H9 (cell line): ENCODE data around the gene PLCL1. TPM values are rescaled to one million over a fixed set of nuclear protein-coding genes. Genes with fewer than 3 reads are reported as not detected.

Source experiments
- DNase-seq: peaks from one replicate; pipeline ENCODE4 v3.0.0-alpha.2; 2017
- H2AFZ ChIP-seq: one replicate; pipeline ENCODE4 v1.6.1; 2013; ENCODE audit warnings: mild to moderate bottlenecking, low read length, control low read depth, moderate library complexity
- H2AK5ac ChIP-seq: 2 replicates; pipeline ENCODE4 v1.6.1; 2013; ENCODE audit warnings: low read length, control low read depth, mixed read lengths; ENCODE audit not compliant: insufficient read length
- H2BK120ac ChIP-seq: one replicate; pipeline ENCODE4 v1.6.1; 2013; ENCODE audit warnings: low read depth, mild to moderate bottlenecking, low read length, control low read depth, inconsistent platforms; ENCODE audit not compliant: poor library complexity, severe bottlenecking
- H2BK12ac ChIP-seq: 2 replicates; pipeline ENCODE4 v1.6.1; 2013; ENCODE audit warnings: low read length, control low read depth, mixed read lengths, low read depth; ENCODE audit not compliant: insufficient read length
- H2BK15ac ChIP-seq: 2 replicates; pipeline ENCODE4 v1.6.1; 2013; ENCODE audit warnings: low read depth, low read length, control low read depth
- H2BK20ac ChIP-seq: one replicate; pipeline ENCODE4 v1.6.1; 2013; ENCODE audit warnings: low read depth, mild to moderate bottlenecking, low read length, control low read depth, inconsistent platforms; ENCODE audit not compliant: poor library complexity, severe bottlenecking
- H2BK5ac ChIP-seq: 2 replicates; pipeline ENCODE4 v1.6.1; 2013; ENCODE audit warnings: low read length, control low read depth, mixed read lengths; ENCODE audit not compliant: insufficient read length
- H3K14ac ChIP-seq: 2 replicates; pipeline ENCODE4 v1.6.1; 2013; ENCODE audit warnings: low read length, control low read depth; ENCODE audit not compliant: insufficient read depth
- H3K18ac ChIP-seq: 2 replicates; pipeline ENCODE4 v1.6.1; 2013; ENCODE audit warnings: low read depth, mild to moderate bottlenecking, mixed read lengths, low read length, control low read depth; ENCODE audit not compliant: insufficient read length
- H3K23ac ChIP-seq: 2 replicates; pipeline ENCODE4 v1.6.1; 2013; ENCODE audit warnings: low read length, control low read depth, mixed read lengths, low read depth; ENCODE audit not compliant: insufficient read length
- H3K23me2 ChIP-seq: 2 replicates; pipeline ENCODE4 v1.6.1; 2013; ENCODE audit warnings: low read depth, mild to moderate bottlenecking, mixed read lengths, low read length, control low read depth; ENCODE audit not compliant: insufficient read length, poor library complexity, severe bottlenecking
- H3K27ac ChIP-seq: 2 replicates; pipeline ENCODE4 v1.5.1; 2013; ENCODE audit warnings: low read length, control low read depth, mixed read lengths, low read depth; ENCODE audit not compliant: insufficient read length
- H3K27me3 ChIP-seq: 2 replicates; pipeline ENCODE4 v1.6.1; 2013; ENCODE audit warnings: low read length, control low read depth, inconsistent platforms; ENCODE audit not compliant: insufficient read depth
- H3K4ac ChIP-seq: 2 replicates; pipeline ENCODE4 v1.6.1; 2013; ENCODE audit warnings: low read depth, mild to moderate bottlenecking, control low read depth, inconsistent platforms, low read length, moderate library complexity
- H3K4me1 ChIP-seq: 2 replicates; pipeline ENCODE4 v1.6.1; 2013; ENCODE audit warnings: low read length, control low read depth, inconsistent platforms; ENCODE audit not compliant: insufficient read depth
- H3K4me2 ChIP-seq: 2 replicates; pipeline ENCODE4 v1.6.1; 2013; ENCODE audit warnings: low read length, control low read depth, mixed read lengths; ENCODE audit not compliant: insufficient read length, insufficient read depth
- H3K56ac ChIP-seq: 2 replicates; pipeline ENCODE4 v1.6.1; 2013; ENCODE audit warnings: low read depth, mild to moderate bottlenecking, mixed read lengths, low read length, control low read depth; ENCODE audit not compliant: insufficient read length
- H3K79me1 ChIP-seq: 2 replicates; pipeline ENCODE4 v1.6.1; 2013; ENCODE audit warnings: low read depth, mild to moderate bottlenecking, moderate library complexity, low read length, control low read depth, inconsistent platforms; ENCODE audit not compliant: insufficient read depth, poor library complexity, severe bottlenecking
- H3K79me2 ChIP-seq: 2 replicates; pipeline ENCODE4 v1.6.1; 2013; ENCODE audit warnings: low read length, control low read depth, inconsistent platforms; ENCODE audit not compliant: insufficient read depth
- H3K9ac ChIP-seq: 2 replicates; pipeline ENCODE4 v1.6.1; 2013; ENCODE audit warnings: low read length, control low read depth, mixed read lengths; ENCODE audit not compliant: insufficient read length; ENCODE audit errors: extremely low read depth
- H3K9me3 ChIP-seq: one replicate; pipeline ENCODE4 v1.6.1; 2013; ENCODE audit warnings: low read depth, low read length, inconsistent platforms; ENCODE audit not compliant: control insufficient read depth
- H3T11ph ChIP-seq: one replicate; pipeline ENCODE4 v1.6.1; 2013; ENCODE audit warnings: mild to moderate bottlenecking, low read length, control low read depth, inconsistent platforms
- H4K20me1 ChIP-seq: one replicate; pipeline ENCODE4 v1.6.1; 2013; ENCODE audit not compliant: control insufficient read depth, insufficient read length, insufficient read depth
- H4K5ac ChIP-seq: 2 replicates; pipeline ENCODE4 v1.6.1; 2013; ENCODE audit warnings: low read depth, mild to moderate bottlenecking, mixed read lengths, low read length, control low read depth; ENCODE audit not compliant: insufficient read length
- H4K8ac ChIP-seq: replicated peaks from 2 replicates; pipeline ENCODE4 v1.6.1; 2013; ENCODE audit warnings: low read length, control low read depth, mixed read lengths, low read depth; ENCODE audit not compliant: insufficient read length
- H4K91ac ChIP-seq: 2 replicates; pipeline ENCODE4 v1.6.1; 2013; ENCODE audit warnings: low read depth, mild to moderate bottlenecking, moderate library complexity, mixed read lengths, low read length, control low read depth; ENCODE audit not compliant: insufficient read length
- H3K27ac Mint-ChIP-seq, 3 experiments: 2 replicates in 2 of 3; 3 replicates in 1 of 3; pipeline ENCODE4 v1.8.0; 2020 to 2021; ENCODE audit warnings: mixed read lengths in 3 of 3, mild to moderate bottlenecking in 1 of 3, moderate library complexity in 1 of 3
- H3K27me3 Mint-ChIP-seq: 2 replicates; pipeline ENCODE4 v1.8.0; 2021; ENCODE audit warnings: low read depth, mild to moderate bottlenecking, moderate library complexity, mixed read lengths
- H3K36me3 Mint-ChIP-seq, 3 experiments: 2 replicates in 2 of 3; 3 replicates in 1 of 3; pipeline ENCODE4 v1.8.0; 2020 to 2021; ENCODE audit warnings: low read depth in 3 of 3, mixed read lengths in 3 of 3; ENCODE audit not compliant: insufficient read depth in 1 of 3
- H3K4me1 Mint-ChIP-seq, 2 experiments: 2 replicates each; pipeline ENCODE4 v1.8.0; 2020; ENCODE audit warnings: mixed read lengths in 2 of 2
- H3K4me3 Mint-ChIP-seq, 2 experiments: 2 replicates in 1 of 2; 3 replicates in 1 of 2; pipeline ENCODE4 v1.8.0; 2020 to 2021; ENCODE audit warnings: mild to moderate bottlenecking in 2 of 2, mixed read lengths in 2 of 2, moderate library complexity in 1 of 2
- H3K9me3 Mint-ChIP-seq, 2 experiments: 2 replicates in 1 of 2; 3 replicates in 1 of 2; pipeline ENCODE4 v1.8.0; 2020; ENCODE audit warnings: mild to moderate bottlenecking in 2 of 2, mixed read lengths in 2 of 2, moderate library complexity in 1 of 2
- CTCF ChIP-seq: fragments of 200-600 bp; sonication (generic); conservative IDR thresholded peaks from 3 replicates; pipeline ENCODE4 v1.8.0; 2021; ENCODE audit warnings: antibody characterized with exemption, mild to moderate bottlenecking
- WGBS: extraction: QIAGEN DNeasy Blood & Tissue Kit; methylation state at CpG from one replicate; pipeline ENCODE4 v1.1.7; 2013; ENCODE audit warnings: missing lambda C conversion rate, low lambda C conversion rate, mixed read lengths; ENCODE audit not compliant: insufficient read length; ENCODE audit errors: extremely low coverage; 5-methylcytosine and 5-hydroxymethylcytosine counted together
- total RNA-seq: library from RNA; stranded (reverse); gene quantifications from 2 replicates; pipeline ENCODE4 v1.2.1, GENCODE V29; 2021

Gene PLCL1
- total RNA-seq, 1 experiment from 2014 or later: 0.04 TPM

GRCh38 chr2:198100346-198100745 lies 296.0 kb downstream of the PLCL1 start:
- no CpG with 5 or more reads among the region's 1 CpG for WGBS
- no peak overlapping the region; a peak in 1 of 5 replicates for H3K4me3 Mint-ChIP-seq

More at GRCh38 chr2:198100346-198100745, 296.0 kb downstream of the PLCL1 start:
- H3K14ac ChIP-seq: no peak overlapping the region
- no peak overlapping the region for H2BK20ac ChIP-seq
- H3K23me2 ChIP-seq: no peaks in the 10 kb centered on the region
- no peaks in the 10 kb centered on the region for H3K79me1 ChIP-seq
- H4K5ac ChIP-seq: no peak overlapping the region
- no peak overlapping the region for H3K9ac ChIP-seq
- no peak overlapping the region for H3K27ac ChIP-seq
- H3K27me3 ChIP-seq: no peaks in the 10 kb centered on the region
- H3K4me1 ChIP-seq: no peaks in the 10 kb centered on the region
- H3K18ac ChIP-seq: no peak overlapping the region
- H3K4ac ChIP-seq: no peak overlapping the region
- no peak for DNase-seq
- Mint-ChIP-seq H3K36me3 (no peaks in the 10 kb centered on the region), H3K27me3 (no peaks in the 10 kb centered on the region), H3K27ac (no peak overlapping the region), H3K4me1 (peaks cover 5 to 7% of the 10 kb centered on the region in 2 experiments), H3K9me3 (0 out of 5 replicates have a peak, but pooled peaks cover 0 to 1% of the 10 kb centered on the region in 2 experiments)
- no peak overlapping the region for H3K23ac ChIP-seq
- no peak overlapping the region for H2BK5ac ChIP-seq
- H4K91ac ChIP-seq: no peak overlapping the region
- H3K9me3 ChIP-seq: no peaks in the 10 kb centered on the region
- no peak overlapping the region for H2BK12ac ChIP-seq
- TF ChIP-seq CTCF: no peak
- H3K79me2 ChIP-seq: no peaks in the 10 kb centered on the region
- H2BK120ac ChIP-seq: no peak overlapping the region
- H2AFZ ChIP-seq: no peak overlapping the region
- no peak overlapping the region for H3K4me2 ChIP-seq
- no peak overlapping the region for H4K8ac ChIP-seq
- no peak overlapping the region for H2AK5ac ChIP-seq
- no peak overlapping the region for H2BK15ac ChIP-seq
- no peaks in the 10 kb centered on the region for H4K20me1 ChIP-seq
- no peak overlapping the region for H3K56ac ChIP-seq
- H3T11ph ChIP-seq: no peak overlapping the region
